Measurements from ENCODE around the gene KRTAP5-4.

Gene KRTAP5-4

DNA sequence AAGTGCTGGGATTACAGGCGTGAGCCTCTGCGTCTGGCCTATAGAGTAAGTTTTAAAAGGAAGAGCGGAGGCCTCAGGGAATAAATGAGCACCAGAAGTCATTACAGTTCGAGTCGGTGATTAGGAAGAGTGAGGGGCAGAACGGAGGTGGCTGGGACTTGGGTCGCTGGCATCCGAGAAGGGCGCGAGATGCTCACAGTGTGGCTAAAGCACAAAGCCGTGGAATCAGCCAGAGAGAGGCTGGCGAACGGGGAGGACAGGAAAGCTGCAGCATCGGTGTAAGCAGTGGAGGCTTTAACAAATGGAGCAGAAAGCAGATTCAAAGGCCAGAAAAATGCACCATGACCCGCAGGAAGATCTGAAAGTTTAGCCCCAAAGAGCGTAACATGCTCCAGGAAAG, 2.7 kb upstream of the KRTAP5-4 start:
- Histone ChIP-seq H3K79me2 (ENCODE audit: low read length) (no peaks in the 10 kb centered on the region), H3K4me1 (ENCODE audit: low read length) (no peaks in the 10 kb centered on the region), H3K27me3 (replicated peaks; ENCODE audit: insufficient read depth, low read length) (peaks cover 96% of the 10 kb centered on the region), H2AFZ (ENCODE audit: low read length) (no peak overlapping the region), H3K4me3 (ENCODE audit: low read length) (no peak overlapping the region), H4K20me1 (ENCODE audit: insufficient read depth, low read length) (no peaks in the 10 kb centered on the region), H3K9me3 (replicated peaks; ENCODE audit: insufficient read depth, low read length) (no peaks in the 10 kb centered on the region), H3K27ac (ENCODE audit: low read length) (no peak overlapping the region), H3F3A (ENCODE audit: insufficient read depth, low read length) (no peaks in the 10 kb centered on the region), H3K36me3 (replicated peaks; ENCODE audit: insufficient read depth, low read length) (no peaks in the 10 kb centered on the region), H3K9me2 (replicated peaks; ENCODE audit: insufficient read depth, low read length) (no peaks in the 10 kb centered on the region), H3K9ac (ENCODE audit: low read length) (no peak overlapping the region), H3K4me2 (ENCODE audit: low read depth, low read length) (no peak overlapping the region)
- no peak for DNase-seq
- no peak for TF ChIP-seq EZH2phosphoT487 (IDR thresholded peaks at IDR 0.05; ENCODE audit: low read length)
- TF ChIP-seq, protein P1, sequence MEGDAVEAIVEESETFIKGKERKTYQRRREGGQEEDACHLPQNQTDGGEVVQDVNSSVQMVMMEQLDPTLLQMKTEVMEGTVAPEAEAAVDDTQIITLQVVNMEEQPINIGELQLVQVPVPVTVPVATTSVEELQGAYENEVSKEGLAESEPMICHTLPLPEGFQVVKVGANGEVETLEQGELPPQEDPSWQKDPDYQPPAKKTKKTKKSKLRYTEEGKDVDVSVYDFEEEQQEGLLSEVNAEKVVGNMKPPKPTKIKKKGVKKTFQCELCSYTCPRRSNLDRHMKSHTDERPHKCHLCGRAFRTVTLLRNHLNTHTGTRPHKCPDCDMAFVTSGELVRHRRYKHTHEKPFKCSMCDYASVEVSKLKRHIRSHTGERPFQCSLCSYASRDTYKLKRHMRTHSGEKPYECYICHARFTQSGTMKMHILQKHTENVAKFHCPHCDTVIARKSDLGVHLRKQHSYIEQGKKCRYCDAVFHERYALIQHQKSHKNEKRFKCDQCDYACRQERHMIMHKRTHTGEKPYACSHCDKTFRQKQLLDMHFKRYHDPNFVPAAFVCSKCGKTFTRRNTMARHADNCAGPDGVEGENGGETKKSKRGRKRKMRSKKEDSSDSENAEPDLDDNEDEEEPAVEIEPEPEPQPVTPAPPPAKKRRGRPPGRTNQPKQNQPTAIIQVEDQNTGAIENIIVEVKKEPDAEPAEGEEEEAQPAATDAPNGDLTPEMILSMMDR (IDR thresholded peaks at IDR 0.05; ENCODE audit: low read length), result no peak
- TF ChIP-seq EZH2 (optimal IDR thresholded peaks at IDR 0.05; ENCODE audit: low read depth, low read length), result no peak

DNA sequence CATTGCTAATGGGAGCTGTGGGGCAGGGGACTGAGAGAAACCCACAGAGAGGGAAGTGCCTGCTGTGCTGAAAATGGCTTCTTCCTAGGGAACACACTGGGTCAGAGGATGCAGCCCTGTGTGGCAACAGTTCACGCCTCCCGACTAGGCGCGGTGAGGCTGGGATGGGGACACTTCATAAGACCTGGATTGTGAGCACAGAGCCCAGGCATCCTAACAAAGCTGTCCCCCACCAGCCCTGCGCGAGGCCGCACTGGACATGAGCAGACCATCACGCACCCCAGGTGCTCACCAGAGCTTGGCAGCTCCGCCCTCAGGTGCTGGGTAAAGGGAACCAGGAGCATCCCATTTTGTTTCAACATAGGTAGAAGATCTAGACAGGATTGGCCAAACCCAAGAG, 1.8 kb upstream of the KRTAP5-4 start:
- Histone ChIP-seq H3K9me3 (replicated peaks; ENCODE audit: insufficient read depth, low read length) (no peaks in the 10 kb centered on the region), H3K4me3 (ENCODE audit: low read length) (no peak overlapping the region), H4K20me1 (ENCODE audit: insufficient read depth, low read length) (no peaks in the 10 kb centered on the region), H3K27ac (ENCODE audit: low read length) (no peak overlapping the region), H3F3A (ENCODE audit: insufficient read depth, low read length) (no peaks in the 10 kb centered on the region), H3K9ac (ENCODE audit: low read length) (no peak overlapping the region), H3K79me2 (ENCODE audit: low read length) (no peaks in the 10 kb centered on the region), H2AFZ (ENCODE audit: low read length) (no peak overlapping the region), H3K36me3 (replicated peaks; ENCODE audit: insufficient read depth, low read length) (no peaks in the 10 kb centered on the region), H3K4me2 (ENCODE audit: low read depth, low read length) (no peak overlapping the region), H3K27me3 (replicated peaks; ENCODE audit: insufficient read depth, low read length) (peaks cover 96% of the 10 kb centered on the region), H3K4me1 (ENCODE audit: low read length) (no peaks in the 10 kb centered on the region), H3K9me2 (replicated peaks; ENCODE audit: insufficient read depth, low read length) (no peaks in the 10 kb centered on the region)
- no peak for DNase-seq
- TF ChIP-seq, protein P1 (IDR thresholded peaks at IDR 0.05; ENCODE audit: low read length), result no peak
- TF ChIP-seq EZH2phosphoT487 (IDR thresholded peaks at IDR 0.05; ENCODE audit: low read length) (no peak), EZH2 (optimal IDR thresholded peaks at IDR 0.05; ENCODE audit: low read depth, low read length) (no peak)

- Histone ChIP-seq H3K27ac (ENCODE audit: low read length) (no peak overlapping the region), H3K27me3 (replicated peaks; ENCODE audit: insufficient read depth, low read length) (peaks cover 96% of the 10 kb centered on the region), H3K9ac (ENCODE audit: low read length) (no peak overlapping the region), H3K36me3 (replicated peaks; ENCODE audit: insufficient read depth, low read length) (no peaks in the 10 kb centered on the region), H3K9me2 (replicated peaks; ENCODE audit: insufficient read depth, low read length) (no peaks in the 10 kb centered on the region), H3K4me2 (ENCODE audit: low read depth, low read length) (no peak overlapping the region), H3K9me3 (replicated peaks; ENCODE audit: insufficient read depth, low read length) (no peaks in the 10 kb centered on the region), H2AFZ (ENCODE audit: low read length) (no peak overlapping the region), H3K79me2 (ENCODE audit: low read length) (no peaks in the 10 kb centered on the region), H4K20me1 (ENCODE audit: insufficient read depth, low read length) (no peaks in the 10 kb centered on the region), H3K4me1 (ENCODE audit: low read length) (no peaks in the 10 kb centered on the region), H3K4me3 (ENCODE audit: low read length) (no peak overlapping the region), H3F3A (ENCODE audit: insufficient read depth, low read length) (no peaks in the 10 kb centered on the region)
- no peak for DNase-seq
- TF ChIP-seq EZH2 (optimal IDR thresholded peaks at IDR 0.05; ENCODE audit: low read depth, low read length) (no peak), EZH2phosphoT487 (IDR thresholded peaks at IDR 0.05; ENCODE audit: low read length) (no peak)
- TF ChIP-seq, protein P1 (IDR thresholded peaks at IDR 0.05; ENCODE audit: low read length), result no peak
Observed at GRCh38 chr11:1619449-1619848, 2.5 kb downstream of the KRTAP5-4 start.
